ENCODE data around the gene ATXN7.

Gene ATXN7

GRCh38 chr3:64047787-64048186 lies 184.1 kb downstream of the ATXN7 start:
- no peak for DNase-seq (ENCODE audit: low read depth in 2 of 2, low spot score in 1 of 2)

GRCh38 chr3:64048631-64049061 lies 185.0 kb downstream of the ATXN7 start:
- no peak for DNase-seq (ENCODE audit: low read depth in 2 of 2, low spot score in 1 of 2)

- no peak for DNase-seq (ENCODE audit: low read depth in 2 of 2, low spot score in 1 of 2)
Measured at GRCh38 chr3:64049136-64049535, 185.5 kb downstream of the ATXN7 start.

- DNase-seq (ENCODE audit: low read depth in 2 of 2, low spot score in 1 of 2): no peak
Measured at GRCh38 chr3:64049832-64050231, 186.2 kb downstream of the ATXN7 start.

Measured in stimulated activated CD8-positive, alpha-beta memory T cell treated with anti-CD3 and anti-CD28 coated beads, Interleukin-4, amount 100 ng/mL, for 4 hours (primary cell).